Measurements from ENCODE around the gene SSU72.

SSU72 gene
- total RNA-seq = 135 to 140 (median 139) reads per million in 3 experiments

- peak; percentile 92 for DNase-seq
These were observed at the start of gene SSU72 for GRCh38 chr1:1574721-1575537. Gene SSU72 (minus strand): TSS chr1:1574863. CDS start chr1:1574557, 306 bp downstream.

GRCh38 chr1:1623631-1624442 lies 49.2 kb upstream of the SSU72 start:
- no peak for DNase-seq

- no peak for DNase-seq
These were observed 48.5 kb upstream of the SSU72 start for GRCh38 chr1:1623181-1623630.

GRCh38 chr1:1622788-1623094 lies 48.1 kb upstream of the SSU72 start:
- DNase-seq = no peak

- no peak for DNase-seq
These were observed 47.5 kb upstream of the SSU72 start for GRCh38 chr1:1622010-1622787.

GRCh38 chr1:1621173-1622009 lies 46.7 kb upstream of the SSU72 start:
- DNase-seq = no peak

- no peak for DNase-seq
These were observed 45.9 kb upstream of the SSU72 start for GRCh38 chr1:1620433-1621139.

- DNase-seq = no peak
These were observed 45.3 kb upstream of the SSU72 start for GRCh38 chr1:1619917-1620361.

GRCh38 chr1:1618396-1619068 lies 43.9 kb upstream of the SSU72 start:
- no peak for DNase-seq

- no peak for DNase-seq
These were observed 43.3 kb upstream of the SSU72 start for GRCh38 chr1:1617925-1618324.

GRCh38 chr1:1617516-1617915 lies 42.9 kb upstream of the SSU72 start:
- DNase-seq = no peak

- no peak for DNase-seq
These were observed 42.2 kb upstream of the SSU72 start for GRCh38 chr1:1616838-1617237.

GRCh38 chr1:1616045-1616790 lies 41.6 kb upstream of the SSU72 start:
- DNase-seq = peak; percentile 50

- peak; percentile 99 for DNase-seq
These were observed 40.8 kb upstream of the SSU72 start, which contains the start of gene MIB2 for GRCh38 chr1:1615256-1616044. Gene MIB2 (plus strand): TSS chr1:1615500. CDS start chr1:1623453, 7,953 bp downstream.

GRCh38 chr1:1614954-1615255 lies 40.2 kb upstream of the SSU72 start:
- no peak for DNase-seq

GRCh38 chr1:1614204-1614953 lies 39.7 kb upstream of the SSU72 start:
- peak; percentile 70 for DNase-seq

- DNase-seq = no peak
These were observed 38.9 kb upstream of the SSU72 start for GRCh38 chr1:1613509-1614082.

- DNase-seq = no peak
These were observed 37.4 kb upstream of the SSU72 start for GRCh38 chr1:1612104-1612400.

All from central memory CD4-positive, alpha-beta T cell (primary cell).